ENCODE results near the gene KIRREL3. TPM values are rescaled to one million over a fixed set of nuclear protein-coding genes. Genes with fewer than 3 reads are reported as not detected.

KIRREL3 gene
- total and polyA plus RNA-seq, 2 of the 4 experiments (the other 2 are of a cell fraction): 10.9 to 15.9 TPM

DNA sequence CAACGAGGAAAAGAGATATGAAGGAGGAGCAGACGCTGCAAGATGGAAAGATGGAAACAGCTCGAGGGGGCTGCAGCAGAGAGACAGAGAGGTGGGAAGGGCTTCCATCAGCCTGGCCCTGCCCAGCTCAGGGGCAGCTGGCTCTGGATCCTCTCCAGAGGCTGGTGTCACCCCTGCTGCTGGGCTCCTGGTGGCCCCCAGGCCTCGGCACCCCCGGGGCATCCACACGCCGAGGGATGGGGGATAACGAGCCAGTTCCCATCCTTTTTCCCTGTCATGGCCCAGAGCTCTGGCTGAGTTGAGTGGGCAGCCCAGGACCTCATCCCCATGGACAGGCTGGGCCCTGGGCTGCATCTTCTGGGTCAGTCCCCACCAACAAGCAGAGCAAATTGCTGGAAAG lies 542.8 kb downstream of the KIRREL3 start:
- Histone ChIP-seq H3K27ac (ENCODE audit: insufficient read depth, low read length) (no peak overlapping the region), H3K36me3 (ENCODE audit: control insufficient read depth, insufficient read depth, low read length) (no peaks in the 10 kb centered on the region), H3K9me1 (ENCODE audit: insufficient read depth, low read length) (no peaks in the 10 kb centered on the region), H2BK120ac (ENCODE audit: low read depth, low read length) (no peak overlapping the region), H3K9me3 (ENCODE audit: control insufficient read depth, insufficient read depth, low read length) (no peaks in the 10 kb centered on the region), H2BK20ac (ENCODE audit: low read depth, low read length) (no peak overlapping the region), H2AFZ (replicated peaks; ENCODE audit: low read length, poor library complexity) (no peak overlapping the region), H3K14ac (replicated peaks; ENCODE audit: low read depth, low read length) (no peak overlapping the region), H2AK9ac (replicated peaks; ENCODE audit: low read depth, low read length, poor library complexity) (no peak overlapping the region), H3K4ac (ENCODE audit: low read depth, low read length) (no peak overlapping the region), H3K9ac (ENCODE audit: low read depth, low read length) (no peak overlapping the region), H2AK5ac (ENCODE audit: low read depth, low read length) (no peak overlapping the region), H4K91ac (ENCODE audit: insufficient read depth, low read depth, low read length) (no peak overlapping the region), H3K18ac (ENCODE audit: low read depth, low read length) (no peak overlapping the region), H3K4me1 (ENCODE audit: control insufficient read depth, insufficient read depth, low read length) (peaks cover 2% of the 10 kb centered on the region; the same call in 1 of the 2 replicates), H4K20me1 (ENCODE audit: insufficient read depth, low read length) (no peaks in the 10 kb centered on the region), H3K79me1 (ENCODE audit: low read depth in 1 of 2, low read length in 2 of 2) (no peaks in the 10 kb centered on the region), H3K56ac (ENCODE audit: extremely low read depth, insufficient read depth, low read length) (no peak overlapping the region), H4K8ac (ENCODE audit: low read depth in 2 of 2, low read length in 2 of 2) (no peak overlapping the region), H3K27me3 (ENCODE audit: control insufficient read depth, insufficient read depth, low read length) (peaks cover 5% of the 10 kb centered on the region; the same call in 1 of the 2 replicates), H3K4me3 (ENCODE audit: insufficient read depth, low read depth, low read length) (no peak overlapping the region), H4K5ac (ENCODE audit: low read depth, low read length) (no peak overlapping the region), H2BK5ac (ENCODE audit: low read depth, low read length, poor library complexity, severe bottlenecking) (no peak overlapping the region), H3K23ac (ENCODE audit: low read depth, low read length) (no peak overlapping the region), H2BK15ac (ENCODE audit: low read depth, low read length) (no peak overlapping the region), H3K4me2 (ENCODE audit: low read depth, low read length) (no peak overlapping the region)
- POLR2A ChIA-PET (ENCODE audit: unreplicated experiment): no interaction called here
- DNase-seq (no peak), ATAC-seq (ENCODE audit: low read depth) (no peak)
- WGBS, 2 experiments (ENCODE audit: extremely low coverage in 2 of 2, insufficient read length in 1 of 2): 50% methylated on average over 1 of the region's 8 CpGs; no CpG with 5 or more reads in 1 of the 2 experiments
- CTCF ChIA-PET: no interaction called here
- no TSS peak for BruUV-seq (replicated peaks)
- in situ Hi-C loops (cut with MboI; ENCODE audit: low sequenced_read_pairs) (no loop called here), dilution Hi-C loops (cut with HindIII; ENCODE audit: low sequenced_read_pairs, unreplicated experiment) (no loop called here), intact Hi-C loops (cut with micrococcal nuclease) (no loop called here)
- no peak for TF ChIP-seq POLR2A (IDR thresholded peaks at IDR 0.05; ENCODE audit: low read depth, low read length)
- no peak for TF ChIP-seq SMC3 (IDR thresholded peaks at IDR 0.05; ENCODE audit: low read depth, low read length)
- TF ChIP-seq CHD1 (IDR thresholded peaks at IDR 0.05; ENCODE audit: low read depth, low read length): no peak
- TF ChIP-seq BHLHE40 (IDR thresholded peaks at IDR 0.05; ENCODE audit: low read depth, low read length): no peak
- no peak for TF ChIP-seq FOS (IDR thresholded peaks at IDR 0.05; ENCODE audit: low read depth, low read length)
- TF ChIP-seq, protein P1, sequence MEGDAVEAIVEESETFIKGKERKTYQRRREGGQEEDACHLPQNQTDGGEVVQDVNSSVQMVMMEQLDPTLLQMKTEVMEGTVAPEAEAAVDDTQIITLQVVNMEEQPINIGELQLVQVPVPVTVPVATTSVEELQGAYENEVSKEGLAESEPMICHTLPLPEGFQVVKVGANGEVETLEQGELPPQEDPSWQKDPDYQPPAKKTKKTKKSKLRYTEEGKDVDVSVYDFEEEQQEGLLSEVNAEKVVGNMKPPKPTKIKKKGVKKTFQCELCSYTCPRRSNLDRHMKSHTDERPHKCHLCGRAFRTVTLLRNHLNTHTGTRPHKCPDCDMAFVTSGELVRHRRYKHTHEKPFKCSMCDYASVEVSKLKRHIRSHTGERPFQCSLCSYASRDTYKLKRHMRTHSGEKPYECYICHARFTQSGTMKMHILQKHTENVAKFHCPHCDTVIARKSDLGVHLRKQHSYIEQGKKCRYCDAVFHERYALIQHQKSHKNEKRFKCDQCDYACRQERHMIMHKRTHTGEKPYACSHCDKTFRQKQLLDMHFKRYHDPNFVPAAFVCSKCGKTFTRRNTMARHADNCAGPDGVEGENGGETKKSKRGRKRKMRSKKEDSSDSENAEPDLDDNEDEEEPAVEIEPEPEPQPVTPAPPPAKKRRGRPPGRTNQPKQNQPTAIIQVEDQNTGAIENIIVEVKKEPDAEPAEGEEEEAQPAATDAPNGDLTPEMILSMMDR (conservative IDR thresholded peaks at IDR 0.05; ENCODE audit: low read depth, low read length): no peak
- no peak for TF ChIP-seq RCOR1 (IDR thresholded peaks at IDR 0.05; ENCODE audit: insufficient replicate concordance, low read length)
- TF ChIP-seq NFE2L2 (IDR thresholded peaks at IDR 0.05; ENCODE audit: low read depth, low read length): no peak
- TF ChIP-seq CEBPB (IDR thresholded peaks at IDR 0.05; ENCODE audit: low read depth, low read length): no peak

Measured in IMR-90 (cell line).